KG1 (cell line): ENCODE measurements around the gene BTBD8.

Experiments
- DNase-seq: peaks from one replicate; lab custom pipeline; 2025; lab: John Stamatoyannopoulos, UW

Gene BTBD8

DNA sequence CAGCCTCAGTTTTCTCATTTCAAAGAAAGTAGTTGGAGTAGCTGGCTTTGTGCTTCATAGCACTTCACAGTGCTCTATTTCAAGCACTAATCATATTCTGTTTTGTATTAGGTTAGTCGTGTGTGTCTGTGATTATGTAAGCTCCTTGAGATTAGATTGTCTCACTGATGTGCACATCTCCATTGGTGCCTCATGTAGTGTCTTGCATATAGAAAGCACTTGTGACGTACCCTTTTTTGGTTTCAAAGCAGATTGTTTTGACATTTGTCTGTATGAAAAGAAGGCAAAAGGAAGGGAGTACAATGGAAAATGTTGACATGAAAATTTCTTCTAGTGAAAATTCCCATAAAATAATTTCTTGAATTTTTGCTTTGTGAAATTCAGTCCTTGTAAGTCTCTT, 13.9 kb downstream of the BTBD8 start:
- no peak for DNase-seq

DNA sequence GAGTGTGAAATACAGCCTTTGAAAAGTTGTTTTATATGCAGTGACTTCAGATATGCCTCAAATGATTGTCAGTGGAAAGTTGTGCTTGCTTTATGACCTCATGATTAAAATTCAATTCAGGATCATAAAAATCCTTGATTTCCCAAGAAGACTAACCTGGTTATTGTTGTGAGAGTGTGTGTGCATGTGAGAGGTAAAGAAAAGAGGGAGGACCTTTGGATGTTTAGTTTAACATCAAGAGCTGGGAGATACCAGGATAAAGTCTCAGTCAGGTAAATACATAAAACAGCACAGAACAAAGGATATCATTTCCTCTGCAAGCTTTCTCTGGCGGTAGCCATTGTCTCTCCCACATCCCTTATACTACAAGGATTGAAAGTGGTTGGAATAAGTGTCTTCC, 14.4 kb downstream of the BTBD8 start:
- DNase-seq, result no peak

DNA sequence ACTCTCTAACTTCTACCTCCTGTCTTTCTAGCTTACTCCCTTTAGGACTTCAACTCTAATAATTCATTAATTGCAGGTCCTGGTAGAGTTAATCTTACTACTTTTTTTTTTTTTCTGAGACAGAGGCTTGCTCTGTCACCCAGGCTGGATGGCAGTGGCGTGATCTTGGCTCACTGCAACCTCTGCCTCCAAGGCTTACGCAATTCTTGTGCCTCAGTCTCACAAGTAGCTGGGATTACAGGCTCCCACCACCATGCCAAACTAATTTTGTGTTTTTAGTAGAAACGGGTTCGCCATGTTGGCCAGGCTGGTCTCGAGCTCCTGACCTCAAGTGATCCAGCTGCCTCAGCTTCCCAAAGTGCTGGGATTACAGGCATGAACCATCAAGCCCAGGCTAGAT, 15.7 kb downstream of the BTBD8 start:
- DNase-seq, result no peak

DNA sequence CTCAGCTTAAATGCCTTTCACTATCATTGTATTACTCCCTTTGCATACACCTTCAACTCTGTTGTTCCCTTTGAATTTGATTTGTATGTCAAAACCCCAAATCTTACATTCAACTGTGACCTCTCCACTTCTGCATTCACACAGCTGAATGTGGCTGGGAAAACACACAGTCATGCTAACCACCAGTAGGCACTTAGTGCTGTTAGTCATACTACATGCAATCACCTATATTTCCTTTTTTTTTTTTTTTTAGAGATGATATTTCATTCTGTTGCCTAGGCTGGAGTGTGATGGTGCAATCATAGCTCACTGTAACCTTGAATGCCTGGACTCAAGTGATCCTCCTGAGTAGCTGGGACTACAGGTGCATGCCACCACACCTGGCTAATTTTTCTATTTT, 16.2 kb downstream of the BTBD8 start:
- no peak for DNase-seq

GRCh38 chr1:92105546-92106081, 25.5 kb downstream of the BTBD8 start:
- no peak for DNase-seq

DNA sequence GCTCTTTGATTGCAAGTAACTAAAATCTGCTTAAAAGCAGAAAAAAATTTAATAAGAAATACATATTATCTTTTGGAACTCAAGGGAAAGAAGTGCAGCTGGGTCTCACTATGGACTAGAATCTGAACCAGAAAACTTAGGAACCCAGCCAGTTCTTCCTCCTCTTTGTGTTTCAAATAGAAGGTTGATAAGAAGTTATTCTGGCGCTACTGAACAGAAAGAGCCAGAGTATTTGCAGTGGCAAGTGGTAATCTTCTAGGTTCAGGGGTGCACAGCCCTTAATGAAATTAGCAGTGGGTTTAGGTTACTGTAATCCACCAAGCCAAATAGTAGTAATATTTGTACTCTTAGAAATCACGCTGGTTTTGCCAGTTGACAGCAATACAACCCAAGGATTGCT, 28.5 kb downstream of the BTBD8 start:
- no peak for DNase-seq

- DNase-seq, result no peak
Observed at GRCh38 chr1:92117526-92117925, 37.4 kb downstream of the BTBD8 start.

DNA sequence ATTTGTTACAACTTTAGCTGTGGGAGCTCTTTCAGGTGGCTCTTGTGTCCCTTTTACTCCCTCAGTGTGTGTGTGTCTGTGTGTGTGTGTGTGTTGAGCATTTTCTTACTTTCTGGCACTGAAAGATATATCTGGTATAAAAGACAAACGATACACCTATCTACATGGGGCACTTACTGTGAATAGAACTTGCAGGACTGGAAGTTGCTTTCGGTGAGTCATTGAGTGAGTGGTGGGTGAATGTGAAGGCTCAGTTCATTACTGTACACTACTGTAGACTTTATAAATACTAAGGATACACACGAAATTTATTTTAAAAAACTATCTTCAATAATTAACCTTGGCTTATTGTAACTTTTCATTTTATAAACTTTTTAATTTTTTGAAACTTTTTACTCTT, 38.7 kb downstream of the BTBD8 start:
- DNase-seq, result no peak

DNA sequence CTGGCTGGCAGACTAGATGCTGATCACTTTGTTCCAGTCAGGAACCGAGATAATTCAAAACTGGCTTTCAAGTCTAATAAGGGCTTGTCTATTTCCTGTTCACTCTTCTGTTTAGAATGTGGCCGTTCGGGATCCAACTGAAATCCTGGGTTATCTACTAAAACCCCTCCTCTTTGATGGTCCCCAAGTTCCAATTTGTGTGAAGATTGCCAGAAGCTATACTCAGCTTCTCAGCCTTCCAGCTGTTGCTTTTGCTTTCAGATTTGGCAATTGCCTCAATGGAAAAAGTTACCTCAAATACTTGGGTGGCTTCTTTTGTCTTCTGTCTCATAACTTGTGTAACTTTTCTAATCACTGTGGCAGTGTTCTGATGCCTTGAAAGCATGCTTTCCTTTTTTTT, 43.7 kb downstream of the BTBD8 start:
- no peak for DNase-seq

GRCh38 chr1:92125204-92125603, 45.1 kb downstream of the BTBD8 start:
- no peak for DNase-seq

DNA sequence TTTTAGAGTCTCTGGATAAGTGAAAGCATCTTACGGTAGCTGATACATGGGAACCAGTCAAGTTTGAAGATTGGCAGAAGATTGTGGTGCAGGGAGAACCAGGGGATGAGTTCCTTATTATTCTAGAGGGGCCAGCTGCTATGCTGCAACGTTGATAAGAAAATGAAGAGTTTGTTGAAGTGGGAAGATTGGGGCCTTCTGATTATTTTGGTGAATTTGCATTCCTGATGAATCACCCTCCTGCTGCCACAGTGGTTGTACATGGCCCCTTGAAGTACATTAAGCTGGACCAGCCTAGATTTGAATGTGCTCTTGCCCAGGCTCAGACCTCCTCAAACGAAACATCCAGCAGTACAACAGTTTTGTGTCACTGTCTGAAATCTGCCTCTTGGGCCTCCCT, 45.9 kb downstream of the BTBD8 start:
- DNase-seq, result no peak

- no peak for DNase-seq
Observed at GRCh38 chr1:92134331-92134730, 54.2 kb downstream of the BTBD8 start.

GRCh38 chr1:92136341-92136740, 56.2 kb downstream of the BTBD8 start:
- DNase-seq, result no peak

- DNase-seq, result no peak
Observed at GRCh38 chr1:92154934-92155333, 74.8 kb downstream of the BTBD8 start.

GRCh38 chr1:92159593-92159992, 79.4 kb downstream of the BTBD8 start:
- no peak for DNase-seq

DNA sequence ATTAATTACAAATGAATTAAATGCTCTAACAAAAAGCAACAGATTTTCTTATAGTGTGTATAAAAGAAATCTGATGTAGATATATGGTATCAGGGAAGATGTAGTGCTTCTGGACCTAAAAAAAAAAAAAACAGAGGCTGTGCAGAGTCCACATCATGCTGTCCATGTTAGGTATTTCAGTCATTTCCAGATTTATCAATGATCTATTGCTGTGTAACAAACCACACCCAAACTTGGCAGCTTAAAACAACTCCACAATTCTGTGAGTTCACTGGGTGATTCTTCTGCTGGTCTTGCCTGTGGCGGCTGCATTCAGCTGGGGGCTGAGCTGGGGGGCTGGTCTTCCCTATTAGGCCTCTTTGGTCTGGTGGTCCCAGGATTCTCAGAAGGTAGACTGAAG, 85.2 kb downstream of the BTBD8 start:
- DNase-seq, result no peak

DNA sequence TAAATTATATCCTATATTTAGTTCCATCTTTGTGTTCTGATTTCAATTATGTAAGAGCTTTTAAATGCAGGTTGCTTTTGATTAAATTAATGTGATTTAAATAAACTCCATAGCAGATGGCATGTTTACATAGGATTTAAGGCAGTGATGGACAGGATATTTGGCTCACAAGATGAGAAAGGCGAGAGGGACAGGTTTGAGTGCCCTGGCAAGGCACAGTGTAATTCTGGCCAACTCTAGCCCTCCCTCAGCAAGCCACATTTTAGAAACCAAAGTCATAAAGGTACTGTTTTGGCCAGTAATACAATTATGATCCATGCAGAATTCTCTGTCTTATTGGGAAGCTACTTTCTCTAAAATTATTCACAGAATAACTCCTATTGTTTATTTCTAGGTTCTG, 87.0 kb downstream of the BTBD8 start:
- DNase-seq, result no peak

GRCh38 chr1:92168657-92169056, 88.5 kb downstream of the BTBD8 start:
- DNase-seq, result no peak

GRCh38 chr1:92169214-92170005, 89.3 kb downstream of the BTBD8 start:
- DNase-seq, result no peak

- no peak for DNase-seq
Observed at GRCh38 chr1:92184632-92185031, 104.5 kb downstream of the BTBD8 start.

DNA sequence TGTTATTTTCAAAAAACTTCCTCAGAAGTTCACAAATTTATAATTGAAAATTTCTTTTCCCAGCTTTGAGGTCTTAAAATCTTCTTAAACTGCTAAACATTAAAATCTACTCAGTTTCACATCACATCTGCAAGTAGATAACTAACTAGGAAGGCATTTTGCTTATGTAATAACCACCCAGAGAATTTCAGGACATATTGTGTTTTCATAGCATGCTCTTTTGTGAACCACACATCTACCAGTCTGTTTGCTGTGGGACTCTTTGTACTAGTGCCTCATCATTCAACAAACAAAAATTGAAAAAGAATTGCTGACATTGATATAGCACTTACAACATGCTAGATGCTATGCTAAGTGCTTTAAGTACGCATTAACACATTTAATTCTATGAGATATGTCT, 105.9 kb downstream of the BTBD8 start:
- no peak for DNase-seq

GRCh38 chr1:92188436-92189255, 108.5 kb downstream of the BTBD8 start:
- DNase-seq, result no peak

- no peak for DNase-seq
Observed at GRCh38 chr1:92191726-92192125, 111.6 kb downstream of the BTBD8 start.
